ENCODE results near the gene PBRM1.

DNA sequence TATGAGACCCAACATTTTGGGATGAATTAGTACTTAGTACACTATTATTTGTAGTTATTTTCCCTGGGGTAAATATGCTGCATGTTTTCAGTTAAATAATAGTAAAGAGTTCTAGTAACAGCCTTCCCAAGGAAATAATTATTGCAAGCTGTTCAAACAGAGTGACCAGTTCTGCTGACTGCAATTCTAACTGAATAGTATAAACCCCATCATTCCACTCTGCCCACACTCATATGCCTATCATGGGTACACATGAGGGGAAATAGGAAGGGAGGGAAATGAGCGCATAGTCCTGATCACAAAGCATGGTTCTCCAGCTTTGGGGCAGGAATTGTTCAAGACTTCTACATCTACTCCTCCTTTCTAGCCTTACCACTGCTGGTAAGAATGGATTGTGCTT is 130.7 kb downstream of the PBRM1 start:
- TF ChIP-seq, protein P1, sequence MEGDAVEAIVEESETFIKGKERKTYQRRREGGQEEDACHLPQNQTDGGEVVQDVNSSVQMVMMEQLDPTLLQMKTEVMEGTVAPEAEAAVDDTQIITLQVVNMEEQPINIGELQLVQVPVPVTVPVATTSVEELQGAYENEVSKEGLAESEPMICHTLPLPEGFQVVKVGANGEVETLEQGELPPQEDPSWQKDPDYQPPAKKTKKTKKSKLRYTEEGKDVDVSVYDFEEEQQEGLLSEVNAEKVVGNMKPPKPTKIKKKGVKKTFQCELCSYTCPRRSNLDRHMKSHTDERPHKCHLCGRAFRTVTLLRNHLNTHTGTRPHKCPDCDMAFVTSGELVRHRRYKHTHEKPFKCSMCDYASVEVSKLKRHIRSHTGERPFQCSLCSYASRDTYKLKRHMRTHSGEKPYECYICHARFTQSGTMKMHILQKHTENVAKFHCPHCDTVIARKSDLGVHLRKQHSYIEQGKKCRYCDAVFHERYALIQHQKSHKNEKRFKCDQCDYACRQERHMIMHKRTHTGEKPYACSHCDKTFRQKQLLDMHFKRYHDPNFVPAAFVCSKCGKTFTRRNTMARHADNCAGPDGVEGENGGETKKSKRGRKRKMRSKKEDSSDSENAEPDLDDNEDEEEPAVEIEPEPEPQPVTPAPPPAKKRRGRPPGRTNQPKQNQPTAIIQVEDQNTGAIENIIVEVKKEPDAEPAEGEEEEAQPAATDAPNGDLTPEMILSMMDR (IDR thresholded peaks at IDR 0.05), result no peak
- TF ChIP-seq EP300 (IDR thresholded peaks at IDR 0.05; ENCODE audit: low read depth), result no peak
